DMS53 (cell line): Measurements from ENCODE around the gene RAB26.

Experiments used
- DNase-seq: peaks from one replicate; lab custom pipeline; 2025; lab: John Stamatoyannopoulos, UW

RAB26 gene

DNA sequence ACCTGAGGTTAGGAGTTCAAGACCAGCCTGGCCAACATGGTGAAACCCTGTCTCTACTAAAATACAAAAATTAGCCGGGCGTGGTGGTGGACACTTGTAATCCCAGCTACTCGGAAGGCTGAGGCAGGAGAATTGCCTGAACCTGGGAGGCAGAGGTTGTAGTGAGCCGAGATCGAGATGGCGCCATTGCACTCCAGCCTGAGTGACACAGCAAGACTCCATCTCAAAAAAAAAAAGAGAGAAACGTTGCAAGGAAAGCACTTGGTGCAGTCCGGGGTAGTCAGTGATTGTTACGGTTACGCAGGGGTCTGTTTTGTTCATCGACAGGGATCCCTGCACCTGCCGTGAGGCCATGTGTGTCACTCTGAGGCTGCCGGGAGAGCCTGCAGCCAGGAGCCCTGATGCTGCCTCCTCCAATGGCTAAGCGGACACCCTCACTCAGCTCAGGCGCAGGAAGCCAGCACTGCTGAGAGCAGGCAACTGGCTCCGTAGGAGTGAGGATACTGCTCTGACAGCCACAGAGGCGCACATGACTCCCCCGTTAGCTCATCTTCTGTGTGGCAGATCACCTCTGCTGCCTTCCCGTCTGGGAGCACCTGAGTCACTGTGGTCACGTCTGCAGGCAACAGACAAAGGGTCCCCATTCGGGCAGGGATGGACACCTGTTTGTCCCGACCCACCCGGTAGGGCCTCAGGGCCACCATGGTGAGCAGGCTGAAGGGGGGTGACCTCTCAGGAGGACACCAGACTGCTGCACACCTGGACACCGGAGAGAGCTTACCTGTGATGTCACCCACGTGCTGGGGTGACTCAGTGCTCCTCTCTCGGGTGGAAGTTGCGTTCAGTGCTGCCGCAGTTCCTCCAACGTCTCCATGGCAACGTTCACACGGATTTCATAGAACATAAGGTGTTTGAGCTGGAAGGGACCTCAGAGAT lies 5.2 kb upstream of the RAB26 start:
- DNase-seq, result peak; percentile 95

DNA sequence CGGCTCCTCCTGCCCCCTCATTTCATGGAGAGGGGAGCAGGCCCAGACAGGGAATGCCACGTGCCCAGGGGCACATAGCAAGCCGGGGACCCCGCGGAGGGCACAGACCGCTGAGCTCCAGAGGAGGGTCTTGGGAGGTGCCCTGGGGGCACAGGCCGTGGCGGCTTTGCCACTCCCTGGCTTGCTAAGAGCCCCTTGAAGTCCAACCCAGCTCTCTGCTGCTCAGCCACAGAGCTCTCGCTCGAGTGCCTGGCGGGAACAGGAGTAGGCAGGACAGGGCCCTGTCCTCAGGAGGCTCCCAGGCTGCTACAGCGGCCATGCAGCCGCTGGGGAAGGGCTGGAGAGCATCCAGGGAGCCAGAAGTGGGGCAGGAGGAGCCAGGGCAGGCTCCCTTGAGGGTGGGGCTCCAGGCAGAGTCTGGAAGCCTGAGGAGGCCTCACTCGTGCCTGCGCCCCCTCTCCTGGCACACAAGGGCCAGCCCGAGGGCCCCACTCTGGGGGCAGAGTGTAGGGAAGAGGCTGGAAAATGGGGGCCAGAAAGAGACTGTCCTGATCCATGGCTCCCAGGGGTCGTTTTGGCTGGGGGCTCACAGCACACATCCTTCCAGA lies 4.4 kb upstream of the RAB26 start:
- peak; percentile 66 for DNase-seq

DNA sequence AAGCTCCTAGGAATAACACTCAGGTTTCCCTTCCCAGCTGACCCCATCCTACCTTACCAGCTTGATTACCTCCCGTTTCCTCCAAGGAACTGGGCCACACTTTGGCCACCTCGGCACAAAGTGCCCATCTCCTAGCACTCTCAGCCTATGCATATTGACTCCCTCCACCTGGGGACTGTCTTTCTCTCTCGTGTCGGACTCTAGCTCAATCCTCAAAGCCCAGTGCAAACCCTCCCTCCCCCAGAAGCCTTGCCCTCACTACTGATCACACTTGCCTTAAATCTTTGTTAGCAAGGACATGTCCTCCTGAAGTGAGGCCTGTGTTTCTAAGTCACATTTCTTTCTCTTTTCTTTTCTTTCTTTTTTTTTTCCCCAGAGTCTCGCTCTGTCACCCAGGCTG lies 2.6 kb upstream of the RAB26 start:
- DNase-seq, result no peak

DNA sequence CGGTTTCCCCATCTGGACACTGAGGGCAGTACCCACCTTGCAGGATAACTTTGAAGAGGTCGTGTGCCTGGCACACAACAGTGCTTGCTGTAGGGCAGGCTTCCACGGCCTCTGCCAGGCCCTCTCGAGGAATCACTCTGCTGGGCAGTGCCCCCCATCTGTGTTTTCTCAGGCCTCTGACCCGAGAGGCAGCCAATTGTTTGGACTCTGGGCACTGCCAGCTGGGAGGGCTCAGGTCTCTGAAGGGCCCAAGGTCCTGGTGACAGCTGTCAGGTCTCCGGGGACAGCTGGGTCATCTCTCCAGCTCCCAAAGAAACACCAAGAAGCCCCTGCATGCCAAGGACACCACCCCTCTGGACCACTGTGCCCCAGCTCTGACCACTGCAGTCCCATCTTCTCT lies 1.0 kb upstream of the RAB26 start:
- DNase-seq, result peak; percentile 42

DNA sequence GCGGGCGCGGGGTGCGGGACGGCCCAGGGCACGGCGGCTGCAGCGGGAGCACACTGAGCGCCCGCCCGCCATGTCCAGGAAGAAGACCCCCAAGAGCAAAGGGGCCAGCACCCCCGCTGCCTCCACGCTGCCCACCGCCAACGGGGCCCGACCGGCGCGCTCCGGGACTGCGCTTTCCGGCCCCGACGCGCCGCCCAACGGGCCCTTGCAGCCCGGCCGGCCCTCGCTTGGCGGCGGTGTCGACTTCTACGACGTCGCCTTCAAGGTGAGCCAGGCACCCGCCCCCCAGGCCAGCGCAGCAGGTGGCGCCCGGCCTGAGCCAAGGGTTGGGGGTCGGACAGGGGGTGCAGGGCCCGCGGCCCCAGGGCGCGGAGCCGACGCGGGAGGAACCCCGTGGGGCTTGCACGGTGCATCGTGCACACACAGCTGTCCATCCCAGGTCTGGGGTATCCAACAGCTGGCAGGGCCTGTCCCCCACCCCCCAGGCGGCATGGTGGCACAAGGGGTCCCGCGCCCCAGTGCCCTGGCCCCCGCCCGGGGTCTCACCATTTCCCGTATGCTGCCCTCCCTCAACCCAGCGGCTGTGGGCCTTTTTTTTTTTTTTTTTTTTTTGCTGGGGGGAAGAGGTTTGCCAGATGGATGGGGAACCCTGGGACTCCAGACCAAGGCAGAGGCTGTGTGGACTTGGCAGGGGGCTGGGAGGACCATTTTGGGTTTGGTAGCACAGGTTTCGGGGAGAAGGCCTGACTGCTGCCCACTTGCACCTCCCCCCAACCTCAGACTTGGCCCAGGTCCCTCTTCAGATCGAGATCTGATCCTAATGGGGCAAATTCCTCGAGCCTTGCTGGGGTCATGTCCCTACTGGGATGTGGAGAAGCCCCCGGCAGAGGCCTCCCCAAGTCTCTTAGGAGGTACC lies 547 bp downstream of the RAB26 start:
- DNase-seq, result peak; percentile 77

DNA sequence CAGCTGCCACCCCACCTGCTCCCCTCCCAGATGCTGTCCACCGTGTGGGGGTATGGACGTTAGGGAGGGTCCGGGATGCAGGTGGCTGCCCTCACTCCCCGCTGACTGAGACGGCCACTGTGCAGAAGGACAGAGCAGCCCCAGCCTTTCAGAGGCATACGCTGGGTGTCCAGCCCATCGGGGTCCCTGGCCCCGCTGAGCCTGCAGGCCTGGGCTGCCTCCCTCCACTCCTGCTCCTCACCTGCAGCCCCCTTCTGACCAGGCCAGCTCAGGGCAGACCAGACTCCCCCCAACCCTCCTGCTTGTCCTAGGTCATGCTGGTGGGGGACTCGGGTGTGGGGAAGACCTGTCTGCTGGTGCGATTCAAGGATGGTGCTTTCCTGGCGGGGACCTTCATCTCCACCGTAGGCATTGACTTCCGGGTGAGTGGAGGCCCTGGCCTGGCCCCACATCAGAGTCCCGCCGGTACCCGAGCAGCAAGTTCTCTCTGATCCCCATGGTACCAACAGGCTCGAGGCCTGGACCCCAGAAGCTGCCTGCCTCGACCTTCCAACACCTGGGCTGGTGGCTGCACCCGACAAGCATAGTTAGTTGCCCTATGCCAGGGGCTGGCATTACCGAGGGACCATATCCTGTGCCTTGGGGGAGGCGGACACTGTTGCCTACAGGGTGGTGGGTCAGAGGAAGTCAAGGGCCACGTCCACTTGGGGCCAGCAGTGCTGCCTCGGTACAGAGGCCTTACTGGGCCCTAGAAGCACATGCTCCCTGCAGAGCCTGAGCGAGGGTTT lies 1.4 kb downstream of the RAB26 start:
- peak; percentile 72 for DNase-seq

DNA sequence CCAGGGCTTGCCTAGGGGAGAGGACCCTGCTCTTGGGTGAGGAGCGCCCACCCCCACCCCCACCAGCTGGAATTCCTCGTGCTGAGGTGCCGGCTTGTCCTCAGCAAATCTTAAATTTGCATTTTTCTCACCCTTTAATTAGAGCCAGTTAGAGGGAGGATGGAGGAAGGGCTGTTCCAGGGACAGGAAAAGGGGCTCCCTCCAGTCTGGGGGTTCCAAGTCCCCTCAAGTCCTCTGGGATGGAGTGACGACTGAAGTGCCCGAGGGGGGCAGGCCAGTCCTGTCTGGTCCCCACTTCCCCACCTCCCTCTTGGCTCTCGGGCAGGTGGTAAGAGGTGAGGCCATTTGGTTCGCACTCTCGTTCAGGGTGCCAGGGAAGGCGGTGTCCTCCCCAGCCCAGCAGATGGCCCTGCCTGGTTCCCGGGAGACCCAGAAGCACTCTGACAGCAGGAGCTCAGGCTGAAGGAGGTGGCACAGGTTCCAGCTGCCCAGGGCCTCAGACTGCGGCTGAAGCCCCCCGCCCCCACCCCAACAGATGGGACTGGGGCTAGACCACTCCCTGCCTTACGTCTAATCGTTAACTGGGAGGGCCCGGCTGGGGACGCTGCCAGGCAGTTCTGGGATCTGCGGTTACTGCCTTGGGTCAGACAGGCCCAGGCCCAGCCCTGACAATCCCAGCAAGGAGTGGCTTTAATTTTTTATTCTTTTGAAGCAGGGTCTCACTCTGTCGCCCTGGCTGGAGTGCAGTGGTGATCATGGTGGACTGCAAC lies 2.2 kb downstream of the RAB26 start:
- DNase-seq, result peak; percentile 84

DNA sequence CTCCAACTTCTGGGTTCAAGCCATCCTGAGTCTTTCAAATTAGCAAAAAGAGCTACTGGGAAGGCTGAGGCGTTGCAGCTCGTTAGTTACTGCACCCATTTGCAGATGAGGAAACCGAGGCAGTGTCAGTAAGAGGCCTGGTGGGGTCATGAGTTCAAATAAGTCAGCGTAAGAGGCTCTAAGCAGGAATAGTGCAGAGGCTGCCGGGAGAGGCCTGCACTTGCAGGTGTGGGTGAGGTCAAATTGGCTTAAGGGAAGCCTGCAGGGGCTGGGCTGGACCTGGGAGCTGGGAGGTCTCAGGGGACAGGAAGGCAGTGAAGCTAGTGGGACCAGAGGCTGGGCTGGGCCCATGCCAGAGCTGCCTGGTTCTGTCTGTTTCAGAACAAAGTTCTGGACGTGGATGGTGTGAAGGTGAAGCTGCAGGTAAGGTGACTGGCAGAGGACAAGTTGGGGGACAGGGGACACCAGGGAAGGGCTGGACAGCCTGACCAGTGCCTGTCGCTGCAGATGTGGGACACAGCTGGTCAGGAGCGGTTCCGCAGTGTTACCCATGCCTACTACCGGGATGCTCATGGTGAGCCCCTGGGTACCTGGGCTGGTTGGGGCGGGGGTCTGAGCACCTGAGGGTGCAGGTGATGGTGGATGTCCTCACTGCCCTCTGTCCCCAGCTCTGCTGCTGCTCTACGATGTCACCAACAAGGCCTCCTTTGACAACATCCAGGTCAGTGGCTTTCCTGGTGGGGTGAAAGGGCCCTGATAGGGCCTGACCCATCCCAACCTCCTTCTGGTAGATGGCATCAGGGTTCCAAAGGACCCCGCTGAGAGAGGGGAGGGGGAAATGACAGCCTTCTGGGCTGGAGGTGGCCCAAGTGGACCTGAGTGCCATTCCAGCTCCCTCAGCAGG lies 3.0 kb downstream of the RAB26 start:
- peak; percentile 46 for DNase-seq

DNA sequence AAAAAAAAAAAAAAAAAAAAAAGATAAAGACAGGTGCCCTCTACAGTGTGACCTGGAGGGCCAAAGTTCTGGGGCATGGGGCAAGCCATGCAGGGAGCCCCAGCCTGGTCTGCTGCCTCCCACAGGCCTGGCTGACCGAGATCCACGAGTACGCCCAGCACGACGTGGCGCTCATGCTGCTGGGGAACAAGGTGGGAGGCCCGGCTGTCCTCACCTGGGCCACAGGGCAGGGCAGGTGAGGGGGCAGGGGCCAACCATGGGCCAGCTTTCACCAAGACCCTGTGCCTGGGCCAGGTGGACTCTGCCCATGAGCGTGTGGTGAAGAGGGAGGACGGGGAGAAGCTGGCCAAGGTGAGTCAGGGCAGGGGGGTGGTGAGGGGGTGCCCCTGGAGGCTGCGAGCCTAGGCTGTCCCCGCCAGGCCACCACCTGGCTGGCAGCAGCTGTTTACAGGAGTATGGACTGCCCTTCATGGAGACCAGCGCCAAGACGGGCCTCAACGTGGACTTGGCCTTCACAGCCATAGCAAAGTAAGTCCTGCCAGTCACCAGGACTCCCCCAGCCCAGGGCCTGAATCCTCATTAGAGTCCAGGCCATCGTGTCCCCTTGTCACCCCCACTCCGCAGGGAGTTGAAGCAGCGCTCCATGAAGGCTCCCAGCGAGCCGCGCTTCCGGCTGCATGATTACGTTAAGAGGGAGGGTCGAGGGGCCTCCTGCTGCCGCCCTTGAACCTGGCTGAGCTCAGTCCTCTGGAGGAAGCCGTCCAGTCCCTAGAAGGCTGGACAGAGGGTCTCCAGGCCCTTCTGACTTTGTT lies 4.5 kb downstream of the RAB26 start:
- DNase-seq, result peak; percentile 82

DNA sequence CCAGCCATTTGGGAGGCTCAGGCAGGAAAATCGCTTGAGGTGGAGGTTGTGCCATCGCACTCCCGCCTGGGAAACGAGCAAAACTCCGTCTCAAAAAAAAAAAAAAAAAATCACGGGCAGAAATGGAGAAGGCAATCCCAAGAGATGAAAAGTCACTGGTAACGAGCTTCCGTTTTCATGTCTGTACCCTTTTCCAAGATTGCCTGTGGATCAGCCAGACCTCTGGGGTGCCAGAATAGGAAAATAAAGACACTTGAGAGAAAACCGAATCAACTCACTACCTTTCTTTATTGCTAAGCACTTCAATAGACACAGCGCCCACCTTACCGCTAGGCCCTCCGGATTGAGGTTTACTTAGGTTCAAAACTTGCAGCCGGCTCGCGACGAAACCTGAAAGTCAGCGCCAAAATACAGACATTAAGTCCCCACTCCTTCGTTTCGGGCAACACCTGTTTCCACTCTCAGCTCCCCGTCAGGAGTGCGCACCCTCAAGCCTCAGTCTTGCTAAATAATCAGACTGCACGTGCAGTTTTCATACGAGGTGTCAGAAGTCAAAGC lies 6.2 kb downstream of the RAB26 start:
- peak; percentile 60 for DNase-seq

DNA sequence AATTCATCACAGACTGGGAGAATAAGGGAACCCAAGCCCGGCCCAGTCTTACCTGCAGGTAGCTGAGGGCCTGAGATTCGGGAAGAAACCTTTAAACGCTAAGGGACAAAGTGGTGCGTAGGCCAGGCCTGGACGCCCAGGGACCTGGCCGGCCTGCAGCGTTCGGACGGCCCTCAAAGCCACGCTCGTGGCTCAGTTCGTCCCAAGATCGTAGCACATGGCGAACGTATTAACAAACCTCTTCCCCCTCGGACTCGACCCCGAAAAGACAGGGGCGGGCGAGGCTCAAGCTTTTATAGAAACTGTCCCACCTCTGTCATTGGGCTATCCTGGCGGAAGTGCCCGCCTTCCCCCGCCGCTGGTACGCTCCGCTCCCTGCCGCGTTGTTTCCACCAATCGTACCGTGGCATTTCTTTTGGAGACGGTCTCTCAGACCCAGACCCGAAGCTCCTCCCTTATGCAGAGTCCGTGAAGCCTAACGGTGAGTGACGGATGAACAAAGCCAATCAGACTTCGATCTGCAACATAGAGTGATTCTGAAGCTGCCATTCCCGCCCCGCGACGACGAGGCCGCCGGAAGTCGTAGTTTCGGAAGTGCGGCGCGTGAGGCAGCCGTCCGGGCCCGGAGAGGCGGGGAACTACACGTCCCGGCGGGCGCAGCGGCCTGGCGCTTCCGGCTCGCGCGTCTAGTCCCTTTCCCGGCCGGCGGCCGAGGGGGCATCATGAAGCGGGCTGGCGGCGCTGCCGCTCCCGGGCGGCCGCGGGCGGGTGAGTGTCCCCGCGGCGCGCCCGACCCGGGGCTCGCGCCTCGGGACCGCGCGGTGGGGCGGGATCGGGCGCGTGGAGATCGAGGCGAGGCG lies 6.9 kb downstream of the RAB26 start, which contains the start of gene TRAF7:
TRAF7 (plus strand) TSS at position 692 of the 860 bp plus-strand sequence. CDS start 8,139 bp downstream, outside the sequence.
- peak; percentile 99 for DNase-seq

DNA sequence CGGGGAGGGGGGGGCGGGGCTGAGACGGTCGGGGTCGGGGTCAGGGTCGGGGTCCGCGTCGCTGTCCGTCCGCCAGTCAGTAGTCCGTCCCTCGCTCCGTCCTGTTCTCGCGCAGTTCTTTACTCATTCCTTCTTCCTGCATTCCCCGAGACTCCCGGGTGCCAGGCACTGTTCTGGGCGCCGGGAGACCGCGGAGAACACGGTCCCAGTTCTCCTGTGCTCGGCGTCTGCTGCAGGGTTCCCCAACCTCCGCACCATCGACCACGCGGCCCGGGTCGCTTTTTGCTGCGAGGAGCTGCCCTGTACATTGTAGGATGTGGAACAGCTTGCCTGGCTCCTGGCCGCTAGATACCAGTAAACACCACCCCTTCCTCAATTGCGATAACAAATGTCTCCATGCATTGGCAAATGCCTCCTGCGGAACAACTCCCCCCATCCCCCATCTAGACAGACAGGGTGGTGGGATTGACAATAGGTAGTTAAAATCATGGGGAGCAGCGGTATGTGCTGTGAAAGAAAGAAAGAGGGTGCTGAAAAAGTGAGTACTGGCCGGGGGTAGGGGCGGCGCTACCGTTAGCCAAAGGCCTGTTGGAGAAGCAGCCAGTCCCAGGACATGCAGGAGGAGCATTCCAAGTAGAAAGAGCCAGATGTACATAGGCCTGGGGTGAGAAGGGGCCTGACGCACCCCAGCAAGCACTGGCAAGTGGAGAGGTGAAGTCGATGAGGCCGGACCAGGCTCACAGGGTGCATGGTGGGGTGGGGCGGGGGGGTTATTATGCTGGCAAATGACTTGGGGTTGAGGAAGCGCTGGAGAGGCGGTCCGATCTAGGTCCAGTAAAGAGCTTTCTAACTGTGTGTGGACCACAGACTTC lies 7.8 kb downstream of the RAB26 start:
- peak; percentile 49 for DNase-seq

DNA sequence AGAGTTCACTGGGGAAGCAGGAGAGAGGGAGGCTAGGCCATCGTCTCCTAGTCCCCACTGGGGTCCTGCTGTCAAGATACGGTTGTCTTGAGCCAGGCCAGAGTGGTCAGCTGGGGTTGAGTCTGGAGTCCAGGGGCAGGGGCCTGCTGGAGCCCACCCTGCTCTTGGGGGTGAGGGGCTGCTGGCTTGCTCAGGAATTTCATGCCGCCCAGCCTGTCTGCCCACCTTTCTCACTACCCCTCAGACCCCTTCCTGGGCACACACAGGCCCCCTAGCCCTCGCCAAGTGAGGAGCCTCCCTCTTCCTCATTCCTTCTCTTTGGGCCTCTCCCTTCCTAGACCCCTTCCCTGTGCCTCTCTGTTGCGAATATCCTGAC lies 8.4 kb downstream of the RAB26 start:
- DNase-seq, result no peak

DNA sequence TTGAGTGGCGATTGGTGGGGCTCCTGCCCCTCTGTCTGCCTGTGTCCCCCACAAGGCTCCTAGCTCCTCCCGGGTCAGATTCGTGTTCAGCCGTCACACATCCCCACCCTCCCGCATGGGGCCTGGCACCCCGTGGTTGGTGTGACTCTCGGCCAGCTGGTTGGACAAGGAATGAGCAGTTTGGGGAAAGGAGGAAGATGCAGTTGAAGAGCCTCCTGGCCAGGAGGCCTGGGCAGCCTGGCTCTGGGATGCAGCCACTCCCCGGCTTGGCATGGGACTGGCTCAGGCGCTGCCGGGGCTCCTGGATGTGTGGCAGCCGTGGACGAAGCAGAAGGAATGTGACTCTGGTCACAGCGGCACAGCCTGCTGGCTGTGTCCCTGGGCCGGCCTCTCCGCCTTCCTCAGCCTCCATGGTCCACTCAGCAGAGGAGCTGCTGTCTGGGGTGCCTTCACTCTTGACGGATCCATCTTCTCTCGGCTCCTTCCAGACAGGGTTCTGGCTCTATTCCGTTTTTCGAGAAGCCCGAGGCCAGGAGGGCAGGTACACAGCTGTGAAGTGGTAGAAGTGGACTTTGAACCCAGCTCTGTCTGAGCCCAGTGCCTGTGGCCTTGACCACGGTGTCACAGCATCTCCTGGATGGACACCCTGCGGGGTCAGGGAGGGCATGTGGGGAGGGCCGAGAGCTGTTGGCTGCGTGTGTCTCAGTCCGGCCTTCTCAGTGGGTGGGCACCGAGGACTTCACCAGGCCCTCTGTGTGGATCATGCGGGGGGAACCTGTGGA lies 9.2 kb downstream of the RAB26 start:
- peak; percentile 39 for DNase-seq

DNA sequence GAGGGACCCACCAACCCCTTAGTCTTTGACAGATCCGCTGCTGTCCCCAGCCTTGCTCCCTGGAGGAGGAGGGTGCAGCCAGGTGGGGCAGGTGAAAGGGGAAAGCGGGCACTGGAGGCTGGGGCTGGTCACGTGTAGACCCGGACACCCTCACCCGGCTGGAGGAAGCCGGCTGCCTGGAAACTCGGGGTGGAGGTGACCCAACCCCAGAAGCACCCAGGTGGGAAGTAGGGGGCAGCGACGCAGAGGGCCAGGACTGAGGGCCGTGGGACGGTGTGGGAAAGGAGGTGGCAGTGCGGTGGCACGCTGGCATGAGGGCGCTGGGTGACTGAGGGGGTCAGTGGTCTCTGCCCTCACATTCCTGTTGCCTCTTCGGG lies 9.8 kb downstream of the RAB26 start:
- no peak for DNase-seq
